ENCODE data around the gene WRNIP1.

Gene WRNIP1

GRCh38 chr6:2743280-2744208, 21.6 kb upstream of the WRNIP1 start:
- no peak for TF ChIP-seq CTCF (IDR thresholded peaks at IDR 0.05; ENCODE audit: insufficient read depth, low read length, missing control alignments)
- CTCF ChIA-PET = interaction anchor here (1.1 to 4.2 kb wide), 7 partner anchors 8 to 1148 kb away, joined by 3 to 20 read pairs (median 6); partner anchors contain the start of gene MYLK4
- DNase-seq (ENCODE audit: low read depth, low spot score) = no peak
- POLR2A ChIA-PET = no interaction called here
- no peak overlapping the region for H3K4me3 ChIP-seq (ENCODE audit: low read depth, low read length)

GRCh38 chr6:2744209-2744771, 20.9 kb upstream of the WRNIP1 start:
- no peak overlapping the region for H3K4me3 ChIP-seq (ENCODE audit: low read depth, low read length)
- no peak for DNase-seq (ENCODE audit: low read depth, low spot score)
- TF ChIP-seq CTCF (IDR thresholded peaks at IDR 0.05; ENCODE audit: insufficient read depth, low read length, missing control alignments) = peak; percentile 31
- POLR2A ChIA-PET = no interaction called here
- CTCF ChIA-PET = interaction anchor here (1.3 to 4.2 kb wide), 5 partner anchors 10 to 1148 kb away, joined by 3 to 20 read pairs (median 6); no protein-coding TSS in a partner anchor

GRCh38 chr6:2744778-2745177, 20.4 kb upstream of the WRNIP1 start:
- CTCF ChIA-PET = interaction anchor here (1.0 to 4.2 kb wide), 6 partner anchors 10 to 1149 kb away, joined by 3 to 20 read pairs (median 6); no protein-coding TSS in a partner anchor
- TF ChIP-seq CTCF (IDR thresholded peaks at IDR 0.05; ENCODE audit: insufficient read depth, low read length, missing control alignments) = no peak
- POLR2A ChIA-PET = no interaction called here
- no peak for DNase-seq (ENCODE audit: low read depth, low spot score)
- H3K4me3 ChIP-seq (ENCODE audit: low read depth, low read length) = no peak overlapping the region

- TF ChIP-seq CTCF (IDR thresholded peaks at IDR 0.05; ENCODE audit: insufficient read depth, low read length, missing control alignments) = no peak
- no peak overlapping the region for H3K4me3 ChIP-seq (ENCODE audit: low read depth, low read length)
- no peak for DNase-seq (ENCODE audit: low read depth, low spot score)
- ChIA-PET POLR2A (no interaction called here), CTCF (interaction anchor here (1.0 to 4.2 kb wide), 4 partner anchors 11 to 1149 kb away, joined by 3 to 20 read pairs (median 7); no protein-coding TSS in a partner anchor)
Observed at GRCh38 chr6:2745246-2745645, 19.9 kb upstream of the WRNIP1 start.

- no peak for TF ChIP-seq CTCF (IDR thresholded peaks at IDR 0.05; ENCODE audit: insufficient read depth, low read length, missing control alignments)
- ChIA-PET POLR2A (no interaction called here), CTCF (interaction anchor here (1.0 to 6.3 kb wide), 6 partner anchors 8 to 19 kb away, joined by 3 to 143 read pairs (median 6); no protein-coding TSS in a partner anchor)
- no peak overlapping the region for H3K4me3 ChIP-seq (ENCODE audit: low read depth, low read length)
- no peak for DNase-seq (ENCODE audit: low read depth, low spot score)
Observed at GRCh38 chr6:2746557-2747061, 18.6 kb upstream of the WRNIP1 start.

GRCh38 chr6:2748183-2748582, 17.0 kb upstream of the WRNIP1 start:
- no peak overlapping the region for H3K4me3 ChIP-seq (ENCODE audit: low read depth, low read length)
- TF ChIP-seq CTCF (IDR thresholded peaks at IDR 0.05; ENCODE audit: insufficient read depth, low read length, missing control alignments) = no peak
- ChIA-PET CTCF (interaction anchor here (5.1 to 10.7 kb wide), 3 partner anchors 10 to 1151 kb away, joined by 106 to 189 read pairs (median 143); partner anchors contain the start of gene WRNIP1), POLR2A (no interaction called here)
- no peak for DNase-seq (ENCODE audit: low read depth, low spot score)

Measured in AG04449 (cell line).